PC-3 (cell line): ENCODE results near the gene SMPD1. TPM values are rescaled to one million over a fixed set of nuclear protein-coding genes. Genes with fewer than 3 reads are reported as not detected.
"Not testable (repeated sequence)": the region's sequence is repeated elsewhere in the genome, so short reads cannot be mapped to it uniquely, and the experiment has no call there.

Experiments used
- ATAC-seq: fragments of 200-7000 bp; cut with Tn5 transposase; 2 replicates; pipeline ENCODE4 v1.9.1; 2020; ENCODE audit warnings: mild to moderate bottlenecking, moderate library complexity
- BruUV-seq: library from RNA; stranded (reverse); fragments of 400-500 nt; replicated peaks from 2 replicates; lab custom pipeline; 2021; lab: Mats Ljungman, UMichigan
- CTCF ChIA-PET: fragments of 300-600 bp; sonication (Branson Sonifier 250); formaldehyde crosslinking; loops from one replicate; lab custom pipeline; 2022; ENCODE audit warnings: antibody characterized with exemption; lab: Charles Lee
- POLR2A ChIA-PET: fragments of 300-600 bp; sonication (Branson Sonifier 250); formaldehyde crosslinking; loops from one replicate; lab custom pipeline; 2022; ENCODE audit warnings: antibody characterized with exemption; ENCODE audit not compliant: unreplicated experiment; lab: Charles Lee
- DNase-seq: peaks from one replicate; pipeline ENCODE4 v3.0.0-alpha.2; 2015
- H2AFZ ChIP-seq: fragments of 300-600 bp; sonication (generic); 2 replicates; pipeline ENCODE4 v1.6.0; 2016; ENCODE audit warnings: antibody characterized with exemption, low read length
- H3F3A ChIP-seq: fragments of 300-600 bp; sonication (generic); one replicate; pipeline ENCODE4 v1.6.0; 2017; ENCODE audit warnings: antibody characterized with exemption, low read length, control low read depth, mild to moderate bottlenecking; ENCODE audit not compliant: unreplicated experiment
- H3K27ac ChIP-seq: fragments of 300-600 bp; sonication (generic); 2 replicates; pipeline ENCODE4 v1.5.1; 2016; ENCODE audit warnings: mild to moderate bottlenecking, low read length
- H3K27me3 ChIP-seq: fragments of 300-600 bp; sonication (generic); 2 replicates; pipeline ENCODE4 v1.6.1; 2016; ENCODE audit warnings: low read length, mixed read lengths
- H3K36me3 ChIP-seq: fragments of 300-600 bp; sonication (generic); 2 replicates; pipeline ENCODE4 v1.6.1; 2016; ENCODE audit warnings: low read depth, mixed run types, low read length, mixed read lengths
- H3K4me1 ChIP-seq: fragments of 300-600 bp; sonication (generic); 2 replicates; pipeline ENCODE4 v1.5.1; 2016; ENCODE audit warnings: low read length; ENCODE audit not compliant: insufficient read depth
- H3K4me2 ChIP-seq: fragments of 300-600 bp; sonication (generic); 2 replicates; pipeline ENCODE4 v1.6.0; 2016; ENCODE audit warnings: low read length
- H3K4me3 ChIP-seq: fragments of 300-600 bp; sonication (generic); 2 replicates; pipeline ENCODE4 v1.5.1; 2016; ENCODE audit warnings: mild to moderate bottlenecking, low read length, mixed read lengths
- H3K79me2 ChIP-seq: fragments of 300-600 bp; sonication (generic); 2 replicates; pipeline ENCODE4 v1.6.1; 2017; ENCODE audit warnings: low read length, mixed read lengths
- H3K9ac ChIP-seq: fragments of 300-600 bp; sonication (generic); 2 replicates; pipeline ENCODE4 v1.6.0; 2016; ENCODE audit warnings: mild to moderate bottlenecking, low read length
- H3K9me2 ChIP-seq: fragments of 300-600 bp; sonication (generic); replicated peaks from 2 replicates; pipeline ENCODE4 v1.6.1; 2016; ENCODE audit warnings: mixed run types, low read length, mixed read lengths
- H3K9me3 ChIP-seq: fragments of 300-600 bp; sonication (generic); 2 replicates; pipeline ENCODE4 v1.6.1; 2016; ENCODE audit warnings: low read length, mixed read lengths
- H4K20me1 ChIP-seq: fragments of 300-600 bp; sonication (generic); 2 replicates; pipeline ENCODE4 v1.6.1; 2016; ENCODE audit warnings: low read length, mixed read lengths
- CTCF ChIP-seq: fragments of 300-600 bp; sonication (generic); conservative IDR thresholded peaks from 2 replicates; pipeline ENCODE4 v1.5.1; 2017; ENCODE audit warnings: antibody characterized with exemption, low read depth, mild to moderate bottlenecking, low read length
- EZH2 ChIP-seq: fragments of 300-600 bp; sonication (generic); IDR thresholded peaks from one replicate; pipeline ENCODE4 v1.6.1; 2017; ENCODE audit warnings: antibody characterized with exemption, mild to moderate bottlenecking, low read length; ENCODE audit not compliant: unreplicated experiment
- EZH2phosphoT487 ChIP-seq: fragments of 300-600 bp; sonication (generic); IDR thresholded peaks from 2 replicates; pipeline ENCODE4 v1.6.1; 2018; ENCODE audit warnings: mild to moderate bottlenecking, antibody characterized with exemption, low read length, borderline replicate concordance
- intact Hi-C: fragments of 100-400 bp; cut with micrococcal nuclease; formaldehyde crosslinking; loops from 2 replicates; pipeline ENCODE4 v1.9.0; 2023
- total RNA-seq: library from RNA; depleted of rRNA; stranded (reverse); fragments of >200 nt; gene quantifications from 2 replicates; pipeline ENCODE4 v1.2.3, GENCODE V29; 2014

Gene SMPD1
- total RNA-seq, 1 experiment from 2014 or later = 12.1 TPM

GRCh38 chr11:6390718-6391469 is 620 bp downstream of the SMPD1 start:
- H3K36me3 ChIP-seq = no peaks in the 10 kb centered on the region
- intact Hi-C loops = loop anchor here (2.0 kb wide), 2 partner anchors 28 to 84 kb away; partner anchors contain the start of gene APBB1
- H3K9me3 ChIP-seq = no peaks in the 10 kb centered on the region
- peak overlapping the region; percentile 88 for H3K4me2 ChIP-seq
- no peak for TF ChIP-seq EZH2
- TF ChIP-seq EZH2phosphoT487 = no peak
- no peak for TF ChIP-seq CTCF
- peaks cover 12% of the 10 kb centered on the region for H3K4me1 ChIP-seq
- no peaks in the 10 kb centered on the region for H3K27me3 ChIP-seq
- CTCF ChIA-PET = interaction anchor here (0.8 to 1.3 kb wide), 2 partner anchors 12 to 28 kb away, joined by 3 to 10 read pairs; no protein-coding TSS in a partner anchor
- no peak overlapping the region for H3K27ac ChIP-seq
- H3K9me2 ChIP-seq = no peaks in the 10 kb centered on the region
- peak overlapping the region; percentile 84 for H2AFZ ChIP-seq
- POLR2A ChIA-PET = interaction anchor here (0.6 kb wide), 1 partner anchor 28 kb away, joined by 3 read pairs; the partner anchor contains the start of gene APBB1
- H4K20me1 ChIP-seq = no peaks in the 10 kb centered on the region
- no peak for DNase-seq
- BruUV-seq = TSS peak; percentile 62
- H3K79me2 ChIP-seq = no peaks in the 10 kb centered on the region
- H3F3A ChIP-seq = no peaks in the 10 kb centered on the region
- peak overlapping the region; percentile 72 for H3K4me3 ChIP-seq
- ATAC-seq = no peak
- H3K9ac ChIP-seq = peak overlapping the region; percentile 67

GRCh38 chr11:6391537-6392134 is 1.4 kb downstream of the SMPD1 start:
- no peak for ATAC-seq
- no peak overlapping the region for H2AFZ ChIP-seq
- TF ChIP-seq EZH2 = no peak
- TF ChIP-seq CTCF = no peak
- TF ChIP-seq EZH2phosphoT487 = no peak
- H3K36me3 ChIP-seq = no peaks in the 10 kb centered on the region
- no peak for DNase-seq
- no peak overlapping the region for H3K27ac ChIP-seq
- H3K4me3 ChIP-seq = no peak overlapping the region
- no peaks in the 10 kb centered on the region for H3K9me3 ChIP-seq
- intact Hi-C loops = loop anchor here (2.0 kb wide), 2 partner anchors 27 to 83 kb away; partner anchors contain the start of gene APBB1
- peaks cover 12% of the 10 kb centered on the region for H3K4me1 ChIP-seq
- H4K20me1 ChIP-seq = no peaks in the 10 kb centered on the region
- no peak overlapping the region for H3K9ac ChIP-seq
- no peaks in the 10 kb centered on the region for H3K79me2 ChIP-seq
- no peaks in the 10 kb centered on the region for H3K9me2 ChIP-seq
- POLR2A ChIA-PET = no interaction called here
- no TSS peak for BruUV-seq
- H3K27me3 ChIP-seq = no peaks in the 10 kb centered on the region
- CTCF ChIA-PET = no interaction called here
- no peaks in the 10 kb centered on the region for H3F3A ChIP-seq
- no peak overlapping the region; the same call in 1 of the 2 replicates for H3K4me2 ChIP-seq

GRCh38 chr11:6392251-6392650 is 2.0 kb downstream of the SMPD1 start:
- H3K9ac ChIP-seq, DNase-seq, H4K20me1 ChIP-seq, H2AFZ ChIP-seq, H3K4me3 ChIP-seq, intact Hi-C loops, H3K27ac ChIP-seq, ATAC-seq, H3K27me3 ChIP-seq, POLR2A ChIA-PET, H3K9me3 ChIP-seq, H3K36me3 ChIP-seq, BruUV-seq, H3K79me2 ChIP-seq, CTCF ChIA-PET, H3K9me2 ChIP-seq, H3F3A ChIP-seq, H3K4me2 ChIP-seq: not testable (repeated sequence)
- H3K4me1 ChIP-seq = peaks cover 14% of the 10 kb centered on the region
